ENCODE measurements around the gene GLIS1. TPM values are rescaled to one million over a fixed set of nuclear protein-coding genes. Genes with fewer than 3 reads are reported as not detected.

GLIS1 gene
- total and polyA plus RNA-seq, 10 of the 15 experiments (the other 5 are each of a cell fraction or from before 2014, with no cell fraction given): not detected

- TF ChIP-seq NBN (IDR thresholded peaks at IDR 0.05): no peak
- no peak for TF ChIP-seq TCF3 (IDR thresholded peaks at IDR 0.05; ENCODE audit: borderline replicate concordance, insufficient read depth, low read depth, low read length)
- TF ChIP-seq SP1 (IDR thresholded peaks at IDR 0.05; ENCODE audit: low read depth, low read length): no peak
- no peak for TF ChIP-seq ELK1 (IDR thresholded peaks at IDR 0.05; ENCODE audit: low read depth, low read length)
- TF ChIP-seq SMAD5 (IDR thresholded peaks at IDR 0.05; ENCODE audit: low read depth): no peak
- TF ChIP-seq BCL3 (IDR thresholded peaks at IDR 0.05; ENCODE audit: borderline replicate concordance, insufficient read depth, low read depth, low read length, poor library complexity, severe bottlenecking): no peak
- TF ChIP-seq HDGF (IDR thresholded peaks at IDR 0.05): no peak
- TF ChIP-seq ATF2 (IDR thresholded peaks at IDR 0.05; ENCODE audit: low read length): no peak
- no peak for TF ChIP-seq CTCF (IDR thresholded peaks at IDR 0.05 in 2 of 3, conservative IDR thresholded peaks at IDR 0.05 in 1 of 3; ENCODE audit: control insufficient read depth in 2 of 3, extremely low read depth in 1 of 3, insufficient read depth in 1 of 3, low read depth in 3 of 3, low read length in 3 of 3)
- no peak for TF ChIP-seq CHD4 (IDR thresholded peaks at IDR 0.05)
- TF ChIP-seq SKIL (IDR thresholded peaks at IDR 0.05; ENCODE audit: low read depth, poor library complexity, severe bottlenecking): no peak
- SMC1A ChIA-PET (ENCODE audit: uncharacterized antibody, unreplicated experiment): no interaction called here
Measured at GRCh38 chr1:53601031-53601745, 137.8 kb downstream of the GLIS1 start.

More at GRCh38 chr1:53601031-53601745, 137.8 kb downstream of the GLIS1 start:
- H4K20me1 ChIP-seq (ENCODE audit: control insufficient read depth, insufficient read depth): no peaks in the 10 kb centered on the region
- H3K4me3 ChIP-seq: no peak overlapping the region
- ATAC-seq (no peak), DNase-seq (ENCODE audit: low read depth, low spot score) (no peak), FAIRE-seq (no peak)
- H3K27me3 ChIP-seq (replicated peaks in 1 of 2; ENCODE audit: control insufficient read depth in 2 of 2, insufficient read depth in 2 of 2, low read length in 1 of 2): no peaks in the 10 kb centered on the region; a peak in 1 of 4 replicates
- 31% methylated on average over 11 of the region's 11 CpGs for WGBS (ENCODE audit: insufficient coverage, insufficient replicate concordance, low lambda C conversion rate, missing lambda C conversion rate)
- in situ Hi-C loops (cut with MboI) (no loop called here), intact Hi-C loops (cut with micrococcal nuclease; ENCODE audit: unreplicated experiment) (no loop called here)
- no peaks in the 10 kb centered on the region for H3K79me2 ChIP-seq (ENCODE audit: control insufficient read depth, insufficient read depth, low read length)
- H3K36me3 ChIP-seq (ENCODE audit: control insufficient read depth in 2 of 2, insufficient read depth in 2 of 2, low read length in 1 of 2): no peaks in the 10 kb centered on the region
- POLR2A ChIA-PET: no interaction called here
- no peak overlapping the region for H3K4me2 ChIP-seq (ENCODE audit: control insufficient read depth, insufficient read depth)
- CTCF ChIA-PET: interaction anchor here (0.6 kb wide), 1 partner anchor 11 kb away, joined by 3 read pairs; no protein-coding TSS in a partner anchor
- no peak overlapping the region for H2AFZ ChIP-seq (ENCODE audit: control insufficient read depth, low read depth, low read length)
- no peak overlapping the region for H3K27ac ChIP-seq (ENCODE audit: control insufficient read depth, insufficient read depth)
- no peaks in the 10 kb centered on the region for H3K4me1 ChIP-seq (ENCODE audit: control insufficient read depth, insufficient read depth, low read length)
- no peaks in the 10 kb centered on the region for H3K9me3 ChIP-seq (replicated peaks; ENCODE audit: control insufficient read depth, insufficient read depth, low read length)
- BruUV-seq (replicated peaks): no TSS peak
- H3K9ac ChIP-seq (ENCODE audit: control insufficient read depth, insufficient read depth, low read length): no peak overlapping the region
- RAD21 ChIA-PET (ENCODE audit: unreplicated experiment): no interaction called here

All from GM12878 (cell line).